ENCODE measurements around the gene MICOS13.
A peak's percentile ranks its signal among the peaks of the same experiment; 100 is the strongest.
"Not testable (repeated sequence)": the region's sequence is repeated elsewhere in the genome, so short reads cannot be mapped to it uniquely, and the experiment has no call there.

MICOS13 gene

DNA sequence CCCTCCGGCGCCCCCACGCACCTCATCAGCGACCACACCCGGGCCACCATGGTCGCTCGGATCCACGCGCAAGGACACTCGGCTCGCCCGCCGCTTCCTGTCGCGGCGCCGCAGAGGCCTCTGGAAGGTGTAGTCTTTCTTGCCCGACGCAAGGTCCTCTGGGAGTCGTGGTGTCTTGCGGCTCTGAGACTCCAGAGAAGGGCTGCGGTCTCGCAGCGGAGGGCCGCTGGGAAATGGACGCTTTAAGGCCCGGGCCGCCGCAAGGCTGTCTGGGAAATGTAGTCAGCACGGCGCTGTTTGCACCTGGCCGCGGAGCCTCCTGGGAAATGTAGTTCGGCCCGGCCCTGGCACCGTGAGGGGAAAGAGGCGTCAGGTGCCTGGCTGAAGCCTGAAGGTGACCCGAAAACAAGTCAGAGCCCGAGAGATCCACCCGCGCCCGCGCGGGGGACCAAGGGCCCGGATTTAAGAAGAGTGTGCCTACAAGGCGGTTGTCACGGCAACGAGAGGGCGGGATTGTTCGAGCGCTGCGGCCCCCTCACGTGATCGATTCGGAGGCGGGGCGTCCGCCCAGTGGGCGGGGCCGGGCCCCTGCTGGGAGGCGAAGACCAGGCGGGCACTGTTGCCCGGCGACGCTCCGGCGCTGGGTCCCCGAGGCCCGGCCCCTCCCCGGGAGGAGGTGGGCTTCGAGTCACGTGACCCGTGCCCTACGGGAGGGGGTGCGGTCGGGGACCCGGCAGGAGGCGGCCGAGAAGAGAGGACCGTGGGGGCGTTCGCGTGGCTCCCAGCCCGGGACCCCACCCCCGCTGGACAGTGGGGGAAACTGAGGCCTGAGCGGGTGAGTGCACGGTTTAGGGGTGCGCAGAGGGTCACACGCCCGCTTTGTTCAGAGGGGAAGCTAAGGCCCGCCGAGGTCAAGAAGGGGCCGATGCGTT lies at the start of gene MICOS13, which contains the start of gene HSD11B1L:
MICOS13 (minus strand) TSS at position 80 of the 932 bp plus-strand sequence; CDS start at position 50, 30 bp downstream.
HSD11B1L (plus strand) TSS at position 591 of the 932 bp plus-strand sequence. CDS start 3,806 bp downstream, outside the sequence.
- peak; percentile 96 for DNase-seq (ENCODE audit: low spot score)

DNA sequence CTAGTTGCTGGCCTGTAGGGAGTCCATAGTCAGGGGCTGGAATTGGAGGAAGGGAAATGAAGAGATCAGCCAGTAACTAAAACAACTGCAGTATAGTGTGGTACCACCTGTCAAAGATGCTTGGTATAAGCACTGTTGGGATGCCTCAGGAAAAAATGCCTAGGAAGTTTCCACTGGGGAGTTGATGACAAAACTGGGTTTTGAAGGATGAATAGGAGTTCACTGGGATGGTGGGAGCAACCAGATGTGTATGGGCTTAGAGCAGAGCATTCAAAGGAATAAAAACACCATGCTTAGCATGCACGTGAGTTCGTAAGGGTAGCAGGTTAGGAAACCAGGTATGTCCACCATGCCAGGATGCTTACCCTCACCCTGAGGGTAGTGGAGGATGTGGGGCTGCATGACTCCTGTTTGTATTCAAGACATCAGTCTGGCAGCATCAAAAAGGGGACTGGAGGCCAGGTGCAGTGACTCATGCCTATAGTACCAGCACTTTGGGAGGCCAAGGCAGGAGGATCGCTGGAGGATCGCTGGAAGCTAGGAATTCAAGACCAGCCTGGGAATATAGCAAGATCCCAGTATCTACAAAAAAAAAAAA lies 47.2 kb upstream of the MICOS13 start:
- DNase-seq (ENCODE audit: low spot score): no peak

GRCh38 chr19:5719961-5720790 lies 39.9 kb upstream of the MICOS13 start, which contains the start of the genes CATSPERD and LONP1:
CATSPERD (plus strand) TSS chr19:5720637; CDS start chr19:5720738, 101 bp downstream.
LONP1 (minus strand) TSS chr19:5720146; CDS start chr19:5720132, 14 bp downstream.
- DNase-seq (ENCODE audit: low spot score): peak; percentile 97

- no peak for DNase-seq (ENCODE audit: low spot score)
Observed at GRCh38 chr19:5719274-5719960, 39.1 kb upstream of the MICOS13 start.

- DNase-seq (ENCODE audit: low spot score): peak; percentile 78
Observed at GRCh38 chr19:5718579-5719273, 38.4 kb upstream of the MICOS13 start.

GRCh38 chr19:5718037-5718578 lies 37.8 kb upstream of the MICOS13 start:
- no peak for DNase-seq (ENCODE audit: low spot score)

DNA sequence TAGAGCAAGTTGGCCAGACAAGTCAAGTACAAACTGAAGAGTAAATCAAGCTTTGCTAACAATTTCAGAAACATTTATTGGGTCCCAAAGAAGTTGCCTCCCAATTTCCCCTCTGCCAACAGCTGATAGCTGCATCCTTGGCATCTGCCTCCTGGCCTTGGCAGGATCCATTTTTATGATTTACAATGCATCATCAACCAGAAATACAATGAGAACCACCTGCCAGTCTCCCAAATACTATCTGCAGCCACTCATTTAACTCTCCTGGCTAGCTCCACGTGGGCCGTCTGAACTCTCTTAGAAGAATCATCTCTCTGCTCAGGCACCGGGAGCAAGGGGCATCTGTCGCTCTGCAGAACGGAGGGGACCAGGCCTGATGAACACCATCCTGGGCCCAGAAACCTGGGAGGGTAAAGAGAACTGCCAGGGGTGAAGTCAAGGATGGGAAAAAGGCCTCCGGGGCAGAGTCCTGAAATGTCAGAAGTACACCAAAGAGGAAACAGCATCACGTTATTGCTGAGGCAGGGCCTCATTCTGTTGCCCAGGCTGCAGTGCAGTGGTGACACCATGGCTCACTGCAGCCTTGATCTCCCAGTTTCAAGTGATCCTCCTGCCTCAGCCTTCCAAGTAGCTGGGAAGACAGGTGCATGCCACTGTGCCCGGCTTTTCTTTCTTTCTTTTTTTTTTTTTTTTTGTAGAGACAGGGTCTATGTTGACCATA lies 37.1 kb upstream of the MICOS13 start:
- DNase-seq (ENCODE audit: low spot score): no peak

- DNase-seq (ENCODE audit: low spot score): no peak
Observed at GRCh38 chr19:5714816-5715215, 34.5 kb upstream of the MICOS13 start.

GRCh38 chr19:5713228-5713627 lies 32.9 kb upstream of the MICOS13 start:
- DNase-seq (ENCODE audit: low spot score): no peak

DNA sequence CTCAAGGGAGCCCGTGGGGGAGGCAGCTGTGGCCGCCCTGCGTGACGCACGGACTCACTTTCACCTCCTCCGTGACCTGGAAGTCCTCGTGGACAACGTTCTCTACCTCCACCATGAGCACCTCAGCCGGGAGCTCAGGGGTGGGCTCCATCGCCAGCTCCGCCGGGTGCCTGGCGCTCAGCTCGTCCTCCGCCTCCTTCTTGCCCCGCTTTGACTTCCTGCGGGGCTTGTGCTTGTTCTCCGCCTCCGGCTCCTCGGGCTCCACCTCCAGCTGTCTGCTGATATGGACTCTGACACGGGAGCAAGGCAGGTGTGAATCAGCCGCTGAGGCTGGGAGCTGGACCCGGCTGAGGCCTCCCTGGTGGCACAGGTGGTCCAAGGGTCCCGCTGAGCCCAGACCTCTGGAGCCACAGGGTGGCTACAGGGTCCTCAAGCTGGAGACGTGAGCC lies 31.4 kb upstream of the MICOS13 start:
- DNase-seq (ENCODE audit: low spot score): no peak

- no peak for DNase-seq (ENCODE audit: low spot score)
Observed at GRCh38 chr19:5711025-5711424, 30.7 kb upstream of the MICOS13 start.

GRCh38 chr19:5707576-5708575 lies 27.6 kb upstream of the MICOS13 start:
- no peak for DNase-seq (ENCODE audit: low spot score)

DNA sequence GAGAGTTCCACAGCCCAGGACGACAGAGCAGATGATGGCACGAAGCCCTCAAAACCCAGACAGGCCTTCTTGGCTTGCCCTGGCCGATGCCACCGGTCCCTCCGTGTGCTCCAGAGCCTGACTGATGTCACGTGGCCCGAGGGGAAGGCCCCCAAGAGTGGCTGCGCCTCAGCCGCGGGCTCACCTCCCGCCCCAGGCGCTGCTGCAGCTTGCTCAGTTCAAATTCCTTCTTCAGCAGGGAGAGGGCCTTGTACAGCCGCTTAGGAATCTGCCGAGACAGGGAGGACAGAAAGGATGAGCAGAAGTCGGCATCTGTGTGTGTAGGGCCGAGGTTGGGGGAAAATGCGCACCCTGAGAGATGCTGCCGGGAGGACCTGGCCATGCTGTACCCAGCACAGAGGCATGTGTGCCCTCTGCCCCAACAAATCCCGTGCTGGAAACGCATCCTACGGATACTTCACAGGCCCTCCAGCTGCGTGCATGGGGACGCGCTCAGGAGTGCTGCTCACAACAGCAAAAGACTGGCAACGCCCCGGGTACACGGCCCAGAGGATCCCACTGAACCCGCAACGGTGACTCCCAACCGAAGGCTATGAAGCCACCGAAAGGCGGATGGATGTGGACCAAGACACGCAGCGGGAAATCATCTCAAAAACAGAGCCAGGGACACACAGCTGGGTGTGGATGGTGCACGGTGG lies 26.7 kb upstream of the MICOS13 start:
- DNase-seq (ENCODE audit: low spot score): no peak

GRCh38 chr19:5705552-5705951 lies 25.2 kb upstream of the MICOS13 start:
- DNase-seq (ENCODE audit: low spot score): no peak

DNA sequence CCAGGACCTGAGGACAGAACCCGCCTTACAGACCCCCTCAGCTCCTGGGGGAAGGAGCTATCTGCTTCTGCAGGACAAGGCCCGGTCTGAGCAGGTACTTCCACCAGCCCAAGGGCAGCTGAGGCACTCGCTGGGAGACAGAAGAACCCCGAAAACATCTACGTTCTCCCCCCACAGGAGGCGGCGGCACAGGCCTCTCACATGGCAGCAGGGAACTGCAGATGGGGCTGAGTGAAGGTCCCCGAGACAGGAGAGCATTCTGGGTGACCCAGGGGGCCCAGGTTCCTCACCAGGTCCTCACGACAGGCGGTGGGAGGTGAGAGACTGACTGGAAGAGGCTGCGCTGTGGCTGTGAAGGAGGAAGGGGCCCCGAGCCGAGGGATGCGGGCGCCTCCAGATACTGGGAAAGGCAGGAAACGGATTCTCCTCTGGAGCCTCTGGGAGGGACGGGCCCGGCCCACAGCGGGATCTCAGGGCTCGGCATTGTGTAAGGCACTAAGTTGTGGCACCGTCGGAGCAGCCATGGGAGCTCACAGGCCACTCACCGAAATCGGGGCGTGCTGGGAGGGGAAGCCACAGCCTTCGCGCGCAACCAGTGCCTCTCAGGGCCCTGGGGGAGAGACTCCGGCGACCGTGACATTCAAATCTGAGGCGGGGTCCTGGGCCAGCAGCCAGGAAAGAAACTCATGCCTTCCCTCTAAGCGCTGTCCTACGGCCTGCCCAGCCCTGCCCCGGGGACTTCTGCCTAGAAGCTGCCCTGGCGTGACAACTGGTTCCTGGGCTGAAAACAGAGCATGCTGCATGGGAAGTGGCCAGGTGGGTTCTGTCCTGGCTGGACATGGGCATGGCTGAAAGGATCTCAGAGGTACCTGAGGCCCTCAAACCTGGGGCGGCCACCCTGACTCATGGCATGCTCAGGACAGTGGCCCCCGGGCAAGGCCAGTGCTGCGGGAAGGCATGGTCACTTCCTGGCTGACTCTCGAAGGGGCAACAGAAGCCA lies 23.8 kb upstream of the MICOS13 start:
- no peak for DNase-seq (ENCODE audit: low spot score)

DNA sequence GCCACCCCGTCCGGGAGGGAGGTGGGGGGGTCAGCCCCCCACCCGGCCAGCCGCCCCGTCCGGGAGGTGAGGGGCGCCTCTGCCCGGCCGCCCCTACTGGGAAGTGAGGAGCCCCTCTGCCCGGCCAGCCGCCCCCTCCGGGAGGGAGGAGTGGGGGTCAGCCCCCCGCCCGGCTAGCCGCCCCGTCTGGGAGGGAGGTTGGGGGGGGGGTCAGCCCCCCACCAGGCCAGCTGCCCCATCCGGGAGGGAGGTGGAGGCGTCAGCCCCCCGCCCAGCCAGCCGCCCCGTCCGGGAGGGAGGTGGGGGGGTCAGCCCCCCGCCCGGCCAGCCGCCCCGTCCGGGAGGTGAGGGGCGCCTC lies 21.7 kb upstream of the MICOS13 start:
- DNase-seq (ENCODE audit: low spot score): not testable (repeated sequence)
